Natural killer cell (primary cell): ENCODE data around the gene CGRRF1. TPM values are rescaled to one million over a fixed set of nuclear protein-coding genes. Genes with fewer than 3 reads are reported as not detected.

Source experiments
- ATAC-seq, 3 donors: fragments of 150-1000 bp in 2 of 3; fragments of 200-7000 bp in 1 of 3; cut with Tn5 transposase; 1 replicate in 1 of 3; 2 replicates in 2 of 3; pipeline ENCODE4 v1.10.0; 2021; ENCODE audit warnings: mild to moderate bottlenecking in 2 of 3, moderate library complexity in 2 of 3
- DNase-seq, 2 donors: peaks; one replicate each; pipeline versions ENCODE4 v3.0.0 to v3.0.0-alpha.2; 2013 to 2021; ENCODE audit warnings: mixed read lengths in 1 of 2
- H3K27ac ChIP-seq: one replicate; pipeline ENCODE4 v1.5.1; 2013; ENCODE audit warnings: mild to moderate bottlenecking, low read length
- H3K27me3 ChIP-seq: one replicate; pipeline ENCODE4 v1.6.1; 2013; ENCODE audit warnings: low read length; ENCODE audit not compliant: control insufficient read depth, insufficient read depth
- H3K36me3 ChIP-seq: one replicate; pipeline ENCODE4 v1.6.1; 2013; ENCODE audit warnings: low read length; ENCODE audit not compliant: control insufficient read depth, insufficient read depth
- H3K4me1 ChIP-seq: one replicate; pipeline ENCODE4 v1.6.1; 2013; ENCODE audit warnings: low read length; ENCODE audit not compliant: control insufficient read depth, insufficient read depth
- H3K4me3 ChIP-seq: one replicate; pipeline ENCODE4 v1.5.1; 2013; ENCODE audit warnings: low read length
- H3K9me3 ChIP-seq: one replicate; pipeline ENCODE4 v1.6.1; 2013; ENCODE audit warnings: low read length; ENCODE audit not compliant: control insufficient read depth, insufficient read depth
- H3K27ac Mint-ChIP-seq, 2 donors: one replicate each; pipeline ENCODE4 v1.8.0; 2022; ENCODE audit warnings: mild to moderate bottlenecking in 2 of 2, mixed read lengths in 2 of 2, moderate library complexity in 1 of 2
- H3K27me3 Mint-ChIP-seq, 2 donors: one replicate each; pipeline ENCODE4 v1.8.0; 2022; ENCODE audit warnings: low read depth in 2 of 2, mixed read lengths in 2 of 2
- H3K36me3 Mint-ChIP-seq: one replicate; pipeline ENCODE4 v1.8.0; 2022; ENCODE audit warnings: mixed read lengths
- H3K4me1 Mint-ChIP-seq, 2 donors: one replicate each; pipeline ENCODE4 v1.8.0; 2022; ENCODE audit warnings: mixed read lengths in 2 of 2
- H3K4me3 Mint-ChIP-seq: one replicate; pipeline ENCODE4 v1.8.0; 2022; ENCODE audit warnings: mild to moderate bottlenecking, moderate library complexity, mixed read lengths
- H3K9me3 Mint-ChIP-seq, 2 donors: one replicate each; pipeline ENCODE4 v1.8.0; 2022; ENCODE audit warnings: mixed read lengths in 2 of 2
- WGBS: methylation state at CpG from one replicate; pipeline ENCODE4 v1.1.7; 2013; ENCODE audit warnings: missing lambda C conversion rate; ENCODE audit not compliant: insufficient coverage; 5-methylcytosine and 5-hydroxymethylcytosine counted together
- intact Hi-C: fragments of 100-400 bp; cut with micrococcal nuclease; formaldehyde crosslinking; loops from one replicate; pipeline ENCODE4 v1.14.2; 2022
- total RNA-seq, 4 donors: library from RNA; stranded (reverse); fragments of 120-200 nt in 1 of 4; gene quantifications; one replicate each; pipeline versions ENCODE4 v1.2.3 to v1.2.4, GENCODE V29; 2013 to 2022
- TF ChIP-seq, protein P1 (sequence below): fragments of 200-600 bp; IDR thresholded peaks from one replicate; pipeline ENCODE4 v1.8.0; 2022; ENCODE audit warnings: antibody characterized with exemption

CGRRF1 gene
- total RNA-seq, 3 donors from 2014 or later (not counting 1 experiment from before 2014, with no cell fraction given) = 25.4 to 30.1 (median 26.7) TPM

- intact Hi-C loops = loop anchor here (2.0 kb wide), 2 partner anchors 49 to 93 kb away; partner anchors contain the start of genes CDKN3 and CNIH1
- Mint-ChIP-seq H3K27ac (peak overlapping the region; percentile 82 to 86), H3K36me3 (no peaks in the 10 kb centered on the region), H3K4me3 (peak overlapping the region; percentile 85), H3K4me1 (peaks cover 42 to 46% of the 10 kb centered on the region in 2 donors), H3K9me3 (no peaks in the 10 kb centered on the region), H3K27me3 (no peaks in the 10 kb centered on the region)
- Histone ChIP-seq H3K36me3 (no peaks in the 10 kb centered on the region), H3K27me3 (no peaks in the 10 kb centered on the region), H3K4me3 (no peak overlapping the region), H3K4me1 (peaks cover 24% of the 10 kb centered on the region), H3K9me3 (no peaks in the 10 kb centered on the region), H3K27ac (peak overlapping the region; percentile 88)
- WGBS = 96% methylated on average over 2 of the region's 4 CpGs
- DNase-seq = no peak
- TF ChIP-seq, protein P1, sequence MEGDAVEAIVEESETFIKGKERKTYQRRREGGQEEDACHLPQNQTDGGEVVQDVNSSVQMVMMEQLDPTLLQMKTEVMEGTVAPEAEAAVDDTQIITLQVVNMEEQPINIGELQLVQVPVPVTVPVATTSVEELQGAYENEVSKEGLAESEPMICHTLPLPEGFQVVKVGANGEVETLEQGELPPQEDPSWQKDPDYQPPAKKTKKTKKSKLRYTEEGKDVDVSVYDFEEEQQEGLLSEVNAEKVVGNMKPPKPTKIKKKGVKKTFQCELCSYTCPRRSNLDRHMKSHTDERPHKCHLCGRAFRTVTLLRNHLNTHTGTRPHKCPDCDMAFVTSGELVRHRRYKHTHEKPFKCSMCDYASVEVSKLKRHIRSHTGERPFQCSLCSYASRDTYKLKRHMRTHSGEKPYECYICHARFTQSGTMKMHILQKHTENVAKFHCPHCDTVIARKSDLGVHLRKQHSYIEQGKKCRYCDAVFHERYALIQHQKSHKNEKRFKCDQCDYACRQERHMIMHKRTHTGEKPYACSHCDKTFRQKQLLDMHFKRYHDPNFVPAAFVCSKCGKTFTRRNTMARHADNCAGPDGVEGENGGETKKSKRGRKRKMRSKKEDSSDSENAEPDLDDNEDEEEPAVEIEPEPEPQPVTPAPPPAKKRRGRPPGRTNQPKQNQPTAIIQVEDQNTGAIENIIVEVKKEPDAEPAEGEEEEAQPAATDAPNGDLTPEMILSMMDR = no peak
- no peak for ATAC-seq
Measured at GRCh38 chr14:54489731-54490444, 19.8 kb upstream of the CGRRF1 start.

- no peak overlapping the region for H3K4me3 ChIP-seq
- H3K4me1 ChIP-seq = peaks cover 24% of the 10 kb centered on the region
- no peaks in the 10 kb centered on the region for H3K9me3 ChIP-seq
- peak overlapping the region in 1 of 2 donors; percentile 82 for H3K27ac Mint-ChIP-seq
- no peak overlapping the region for H3K4me3 Mint-ChIP-seq
- no peaks in the 10 kb centered on the region for H3K27me3 ChIP-seq
- peaks cover 35 to 39% of the 10 kb centered on the region in 2 donors for H3K4me1 Mint-ChIP-seq
- DNase-seq = no peak
- H3K9me3 Mint-ChIP-seq = no peaks in the 10 kb centered on the region
- no peaks in the 10 kb centered on the region for H3K27me3 Mint-ChIP-seq
- no peak for ATAC-seq
- no peaks in the 10 kb centered on the region for H3K36me3 ChIP-seq
- intact Hi-C loops = no loop called here
- 38% methylated on average over 2 of the region's 3 CpGs for WGBS
- no peaks in the 10 kb centered on the region for H3K36me3 Mint-ChIP-seq
- TF ChIP-seq, protein P1 = no peak
- no peak overlapping the region for H3K27ac ChIP-seq
Measured at GRCh38 chr14:54490445-54491175, 19.1 kb upstream of the CGRRF1 start.

DNA sequence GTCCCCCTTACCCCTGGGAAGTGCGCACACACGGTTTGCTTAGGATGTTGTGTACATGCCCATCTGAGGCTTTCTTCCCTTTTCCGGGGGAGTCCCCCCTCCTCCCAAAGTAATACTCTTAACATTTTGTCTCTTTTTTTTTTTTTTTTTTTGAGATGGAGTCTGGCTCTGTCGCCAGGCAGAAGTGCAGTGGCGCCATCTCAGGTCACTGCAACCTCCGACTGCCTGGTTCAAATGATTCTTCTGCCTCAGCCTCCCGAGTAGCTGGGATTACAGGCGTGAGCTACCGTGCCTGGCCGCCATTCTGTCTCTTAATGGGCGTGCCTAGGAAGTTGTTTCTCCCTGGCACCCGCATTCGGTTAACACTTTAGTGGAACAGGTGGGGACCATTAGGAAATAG lies 16.4 kb upstream of the CGRRF1 start:
- no peak overlapping the region for H3K27ac ChIP-seq
- TF ChIP-seq, protein P1 = no peak
- intact Hi-C loops = no loop called here
- 81% methylated on average over 12 of the region's 13 CpGs for WGBS
- no peak overlapping the region for H3K4me3 ChIP-seq
- H3K27me3 Mint-ChIP-seq = peaks cover 4 to 6% of the 10 kb centered on the region in 2 donors
- no peaks in the 10 kb centered on the region for H3K9me3 ChIP-seq
- no peaks in the 10 kb centered on the region for H3K27me3 ChIP-seq
- H3K27ac Mint-ChIP-seq = no peak overlapping the region
- H3K36me3 ChIP-seq = no peaks in the 10 kb centered on the region
- DNase-seq (no peak), ATAC-seq (no peak)
- no peaks in the 10 kb centered on the region for H3K36me3 Mint-ChIP-seq
- peaks cover 14 to 15% of the 10 kb centered on the region in 2 donors for H3K4me1 Mint-ChIP-seq
- H3K4me3 Mint-ChIP-seq = no peak overlapping the region
- H3K9me3 Mint-ChIP-seq = no peaks in the 10 kb centered on the region
- H3K4me1 ChIP-seq = peaks cover 10% of the 10 kb centered on the region
